Nephron (organoid): ENCODE measurements around the gene TBXAS1.

Experiments used
- H3K27ac Mint-ChIP-seq, 3 experiments: 2 replicates each; pipeline ENCODE4 v1.8.0; 2020; ENCODE audit warnings: mixed read lengths in 3 of 3, mild to moderate bottlenecking in 2 of 3, moderate library complexity in 1 of 3
- H3K27me3 Mint-ChIP-seq: 2 replicates; pipeline ENCODE4 v1.8.0; 2021; ENCODE audit warnings: low read depth, mild to moderate bottlenecking, moderate library complexity, mixed read lengths
- H3K36me3 Mint-ChIP-seq: 2 replicates; pipeline ENCODE4 v1.8.0; 2020; ENCODE audit warnings: low read depth, mixed read lengths
- H3K4me1 Mint-ChIP-seq: 2 replicates; pipeline ENCODE4 v1.8.0; 2020; ENCODE audit warnings: mixed read lengths
- H3K4me3 Mint-ChIP-seq, 3 experiments: 2 replicates each; pipeline ENCODE4 v1.8.0; 2020; ENCODE audit warnings: mild to moderate bottlenecking in 3 of 3, mixed read lengths in 3 of 3, moderate library complexity in 2 of 3
- H3K9me3 Mint-ChIP-seq: 2 replicates; pipeline ENCODE4 v1.8.0; 2020; ENCODE audit warnings: mixed read lengths
- CTCF ChIP-seq, 3 experiments: fragments of 200-600 bp; sonication (generic); IDR thresholded peaks; one replicate each; pipeline ENCODE4 v1.5.0; 2021; ENCODE audit warnings: antibody characterized with exemption in 3 of 3; ENCODE audit not compliant: unreplicated experiment in 3 of 3

TBXAS1 gene

GRCh38 chr7:139820089-139820488, 9.0 kb upstream of the TBXAS1 start:
- peaks cover 3% of the 10 kb centered on the region for H3K36me3 Mint-ChIP-seq
- H3K4me1 Mint-ChIP-seq: no peaks in the 10 kb centered on the region
- TF ChIP-seq CTCF (IDR thresholded peaks at IDR 0.05; ENCODE audit: unreplicated experiment in 3 of 3): no peak
- H3K27ac Mint-ChIP-seq: no peak overlapping the region
- peaks cover 3% of the 10 kb centered on the region for H3K27me3 Mint-ChIP-seq
- H3K9me3 Mint-ChIP-seq: peaks cover 5% of the 10 kb centered on the region
- H3K4me3 Mint-ChIP-seq: no peak overlapping the region

GRCh38 chr7:139821349-139822105, 7.5 kb upstream of the TBXAS1 start:
- Mint-ChIP-seq H3K27me3 (no peaks in the 10 kb centered on the region), H3K9me3 (no peaks in the 10 kb centered on the region), H3K27ac (no peak overlapping the region), H3K36me3 (no peaks in the 10 kb centered on the region), H3K4me1 (peaks cover 4% of the 10 kb centered on the region), H3K4me3 (no peak overlapping the region)
- no peak for TF ChIP-seq CTCF (IDR thresholded peaks at IDR 0.05; ENCODE audit: unreplicated experiment in 3 of 3)

- Mint-ChIP-seq H3K4me1 (peaks cover 4% of the 10 kb centered on the region), H3K36me3 (no peaks in the 10 kb centered on the region), H3K9me3 (no peaks in the 10 kb centered on the region), H3K27ac (no peak overlapping the region), H3K4me3 (no peak overlapping the region), H3K27me3 (no peaks in the 10 kb centered on the region)
- TF ChIP-seq CTCF (IDR thresholded peaks at IDR 0.05; ENCODE audit: unreplicated experiment in 3 of 3): no peak
Measured at GRCh38 chr7:139822855-139823254, 6.2 kb upstream of the TBXAS1 start.

- Mint-ChIP-seq H3K27me3 (no peaks in the 10 kb centered on the region), H3K27ac (no peak overlapping the region), H3K4me1 (peaks cover 4% of the 10 kb centered on the region), H3K4me3 (no peak overlapping the region), H3K36me3 (no peaks in the 10 kb centered on the region), H3K9me3 (no peaks in the 10 kb centered on the region)
- no peak for TF ChIP-seq CTCF (IDR thresholded peaks at IDR 0.05; ENCODE audit: unreplicated experiment in 3 of 3)
Measured at GRCh38 chr7:139823959-139824521, 5.0 kb upstream of the TBXAS1 start.

- Mint-ChIP-seq H3K9me3 (no peaks in the 10 kb centered on the region), H3K27ac (peak overlapping the region; percentile 68 to 84 (median 80)), H3K4me3 (no peak overlapping the region), H3K4me1 (peaks cover 21% of the 10 kb centered on the region), H3K36me3 (peaks cover under 1% of the 10 kb centered on the region), H3K27me3 (no peaks in the 10 kb centered on the region)
- TF ChIP-seq CTCF (IDR thresholded peaks at IDR 0.05; ENCODE audit: unreplicated experiment in 3 of 3): no peak
Measured at GRCh38 chr7:139825666-139826290, 3.3 kb upstream of the TBXAS1 start.
